Measurements from ENCODE around the gene ZNF646.

DNA sequence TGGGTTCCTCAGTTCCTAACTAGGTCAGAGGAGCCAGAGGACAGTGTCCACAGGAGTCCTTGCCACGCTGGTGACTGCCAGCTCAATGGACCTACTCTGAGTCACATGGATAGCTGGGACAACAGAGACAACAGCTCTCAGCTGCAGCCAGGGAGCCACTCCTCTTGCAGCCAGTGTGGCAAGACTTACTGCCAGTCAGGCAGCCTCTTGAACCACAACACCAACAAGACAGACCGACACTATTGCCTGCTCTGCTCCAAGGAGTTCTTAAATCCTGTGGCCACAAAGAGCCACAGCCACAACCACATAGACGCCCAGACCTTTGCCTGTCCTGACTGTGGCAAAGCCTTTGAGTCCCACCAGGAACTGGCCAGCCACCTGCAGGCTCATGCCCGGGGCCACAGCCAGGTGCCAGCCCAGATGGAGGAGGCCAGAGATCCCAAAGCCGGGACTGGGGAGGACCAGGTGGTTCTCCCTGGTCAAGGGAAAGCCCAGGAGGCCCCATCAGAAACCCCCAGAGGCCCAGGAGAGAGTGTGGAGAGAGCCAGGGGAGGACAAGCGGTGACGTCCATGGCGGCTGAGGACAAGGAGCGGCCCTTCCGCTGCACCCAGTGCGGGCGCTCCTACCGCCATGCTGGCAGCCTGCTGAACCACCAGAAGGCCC is 6.7 kb downstream of the ZNF646 start:
- TF ChIP-seq CTCF (IDR thresholded peaks at IDR 0.05) (no peak), POLR2A (IDR thresholded peaks at IDR 0.05) (no peak)

Data from testis (tissue), 2 donors.